ENCODE measurements around the gene NACC2.

NACC2 gene

GRCh38 chr9:136095070-136096058 lies at the start of gene NACC2:
Gene NACC2 (minus strand): TSS chr9:136095289. CDS start chr9:136050521, 44,768 bp downstream.
- H3K27ac ChIP-seq, result peak within 1 kb of the TSS; percentile 69
- no peak for DNase-seq (ENCODE audit: low read depth, low spot score)

- no peak for DNase-seq (ENCODE audit: low read depth, low spot score)
- H3K27ac ChIP-seq, result no peak overlapping the region
Observed at GRCh38 chr9:136144450-136144849, 49.4 kb upstream of the NACC2 start.

- DNase-seq (ENCODE audit: low read depth, low spot score), result no peak
- H3K27ac ChIP-seq, result no peak overlapping the region
Observed at GRCh38 chr9:136143215-136144001, 48.3 kb upstream of the NACC2 start.

GRCh38 chr9:136142859-136143214 lies 47.7 kb upstream of the NACC2 start:
- no peak overlapping the region for H3K27ac ChIP-seq
- DNase-seq (ENCODE audit: low read depth, low spot score), result no peak

- no peak for DNase-seq (ENCODE audit: low read depth, low spot score)
- no peak overlapping the region for H3K27ac ChIP-seq
Observed at GRCh38 chr9:136142414-136142796, 47.3 kb upstream of the NACC2 start.

GRCh38 chr9:136141682-136142413 lies 46.8 kb upstream of the NACC2 start:
- no peak for DNase-seq (ENCODE audit: low read depth, low spot score)
- H3K27ac ChIP-seq, result no peak overlapping the region

- no peak overlapping the region for H3K27ac ChIP-seq
- no peak for DNase-seq (ENCODE audit: low read depth, low spot score)
Observed at GRCh38 chr9:136140966-136141365, 45.9 kb upstream of the NACC2 start.

GRCh38 chr9:136140046-136140445 lies 45.0 kb upstream of the NACC2 start:
- peak; percentile 20 for DNase-seq (ENCODE audit: low read depth, low spot score)
- no peak overlapping the region for H3K27ac ChIP-seq

- no peak for DNase-seq (ENCODE audit: low read depth, low spot score)
- no peak overlapping the region for H3K27ac ChIP-seq
Observed at GRCh38 chr9:136138566-136138965, 43.5 kb upstream of the NACC2 start.

GRCh38 chr9:136137321-136138265 lies 42.5 kb upstream of the NACC2 start:
- no peak for DNase-seq (ENCODE audit: low read depth, low spot score)

GRCh38 chr9:136136127-136136925 lies 41.2 kb upstream of the NACC2 start:
- no peak overlapping the region for H3K27ac ChIP-seq
- DNase-seq (ENCODE audit: low read depth, low spot score), result no peak

More at GRCh38 chr9:136137321-136138265, 42.5 kb upstream of the NACC2 start:
- no peak overlapping the region for H3K27ac ChIP-seq

- no peak overlapping the region for H3K27ac ChIP-seq
- no peak for DNase-seq (ENCODE audit: low read depth, low spot score)
Observed at GRCh38 chr9:136135326-136136126, 40.4 kb upstream of the NACC2 start.

GRCh38 chr9:136133959-136134484 lies 38.9 kb upstream of the NACC2 start:
- no peak overlapping the region for H3K27ac ChIP-seq
- no peak for DNase-seq (ENCODE audit: low read depth, low spot score)

GRCh38 chr9:136133191-136133958 lies 38.3 kb upstream of the NACC2 start:
- no peak for DNase-seq (ENCODE audit: low read depth, low spot score)
- H3K27ac ChIP-seq, result no peak overlapping the region

- no peak for DNase-seq (ENCODE audit: low read depth, low spot score)
- no peak overlapping the region for H3K27ac ChIP-seq
Observed at GRCh38 chr9:136132512-136133050, 37.5 kb upstream of the NACC2 start.

GRCh38 chr9:136131629-136132511 lies 36.8 kb upstream of the NACC2 start:
- DNase-seq (ENCODE audit: low read depth, low spot score), result no peak
- H3K27ac ChIP-seq, result no peak overlapping the region

Data from epithelial cell of prostate (primary cell).